Measurements from ENCODE around the gene NTF4. TPM values are rescaled to one million over a fixed set of nuclear protein-coding genes. Genes with fewer than 3 reads are reported as not detected.
"Not testable (repeated sequence)": the region's sequence is repeated elsewhere in the genome, so short reads cannot be mapped to it uniquely, and the experiment has no call there.

NTF4 gene
- total RNA-seq, 1 donor from 2014 or later, result not detected

DNA sequence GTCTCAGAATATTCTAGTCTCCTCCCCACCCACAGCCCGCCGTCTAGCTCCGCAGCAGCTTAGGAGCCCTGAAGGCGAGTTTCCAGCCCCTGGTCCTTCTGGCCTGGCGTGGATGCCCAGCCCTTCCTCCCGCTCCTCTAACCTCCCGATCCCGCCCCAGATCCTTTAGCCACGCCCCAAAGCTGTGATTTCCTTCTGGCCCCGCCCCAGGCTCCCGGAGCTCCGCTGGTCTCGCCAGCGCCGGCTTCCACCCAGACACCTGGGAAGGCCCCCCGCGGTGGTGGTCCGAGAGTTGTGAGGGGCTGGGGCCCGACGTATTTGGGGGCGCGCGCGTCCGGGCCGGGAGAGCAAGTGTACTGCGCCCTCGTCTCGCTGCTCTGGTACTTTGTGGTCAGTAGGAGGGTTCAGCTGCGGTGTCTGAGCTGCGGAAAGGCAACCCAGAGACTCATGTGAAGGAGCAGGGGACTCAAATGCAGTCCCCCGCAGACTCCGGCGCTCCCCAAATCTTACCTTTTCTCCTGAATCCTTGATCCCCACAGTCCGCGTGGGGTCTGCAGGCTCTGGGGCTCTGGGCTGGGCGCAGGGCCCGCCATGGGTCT lies 6.9 kb downstream of the NTF4 start, which contains the start of gene CGB7:
Gene CGB7 (minus strand): TSS at position 114 of the 599 bp plus-strand sequence. CDS start 2,374 bp downstream, outside the sequence.
- DNase-seq (ENCODE audit: low read depth, low spot score), result no peak

DNA sequence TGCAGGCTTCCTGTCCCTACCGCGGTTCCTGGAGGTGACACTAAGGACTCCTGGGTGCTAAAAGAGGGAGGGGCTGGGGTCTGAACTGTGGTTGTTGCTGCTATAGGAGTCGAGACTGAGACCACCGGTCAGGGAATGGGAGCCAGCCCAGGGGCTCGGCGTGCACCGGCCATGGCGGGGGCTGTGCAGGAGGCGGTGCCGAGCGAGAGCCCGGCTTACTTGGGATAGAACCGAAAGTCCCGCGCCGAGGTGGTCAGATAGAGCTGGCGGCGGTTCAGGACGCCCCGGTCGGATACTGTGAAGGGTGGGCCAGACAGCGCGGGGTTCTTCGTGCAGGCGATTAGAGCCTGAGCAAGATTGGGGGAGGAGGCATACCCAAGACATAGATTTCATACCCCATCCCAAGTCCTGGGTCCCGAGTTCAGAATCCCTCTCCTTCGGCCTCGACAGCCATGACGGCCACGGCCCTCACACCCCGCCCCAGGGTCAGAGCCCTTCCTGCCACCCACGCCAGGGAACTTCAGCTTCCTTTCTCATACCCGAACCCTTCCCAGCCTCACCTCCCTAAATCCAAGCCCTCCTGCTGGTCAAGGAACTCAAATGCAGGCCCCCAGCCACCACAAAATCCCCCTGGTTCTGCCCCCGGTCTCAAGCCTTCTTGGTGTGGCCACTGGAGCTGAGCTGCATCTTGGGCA lies 7.6 kb downstream of the NTF4 start:
- not testable (repeated sequence) for DNase-seq (ENCODE audit: low read depth, low spot score)

DNA sequence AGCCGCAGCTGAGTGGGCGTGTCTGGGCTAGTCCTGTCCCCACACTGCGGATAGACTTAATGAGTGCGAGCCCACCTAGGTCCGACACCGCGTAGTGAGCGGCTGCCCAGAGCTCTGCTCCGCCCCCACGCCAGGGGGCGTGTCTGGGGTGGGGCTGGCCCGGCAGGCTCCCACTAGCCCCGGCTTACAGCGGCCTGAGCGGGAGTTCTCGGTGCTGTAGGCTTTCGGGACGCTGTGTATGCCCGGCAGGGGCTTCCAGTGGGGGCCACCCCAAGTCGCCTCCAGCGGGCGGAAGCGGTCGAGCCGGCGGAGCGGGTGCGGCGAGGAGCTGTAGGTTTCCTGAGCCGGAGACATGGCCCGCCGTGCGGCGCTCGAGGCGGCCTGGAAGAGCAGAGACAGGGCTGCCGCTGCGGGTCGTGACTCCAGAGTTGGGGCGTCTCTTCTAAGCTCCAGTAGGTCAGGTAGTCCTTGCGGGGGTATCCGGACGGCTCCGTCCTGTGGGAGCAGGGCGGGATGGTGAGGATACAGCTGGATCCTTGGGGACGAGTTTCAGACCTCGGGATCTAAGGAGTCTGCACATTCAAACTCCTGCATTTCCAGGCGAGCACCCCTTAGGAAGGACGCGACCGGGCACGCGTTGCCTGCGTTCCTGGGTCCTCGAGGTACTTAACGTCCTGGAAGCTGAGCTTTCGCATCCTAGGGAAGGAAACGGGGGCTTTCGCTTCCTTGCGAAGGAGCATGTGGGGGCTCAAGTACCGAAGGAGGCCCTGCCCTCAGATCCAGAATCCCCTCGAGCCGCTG lies 8.3 kb downstream of the NTF4 start:
- DNase-seq (ENCODE audit: low read depth, low spot score), result no peak

DNA sequence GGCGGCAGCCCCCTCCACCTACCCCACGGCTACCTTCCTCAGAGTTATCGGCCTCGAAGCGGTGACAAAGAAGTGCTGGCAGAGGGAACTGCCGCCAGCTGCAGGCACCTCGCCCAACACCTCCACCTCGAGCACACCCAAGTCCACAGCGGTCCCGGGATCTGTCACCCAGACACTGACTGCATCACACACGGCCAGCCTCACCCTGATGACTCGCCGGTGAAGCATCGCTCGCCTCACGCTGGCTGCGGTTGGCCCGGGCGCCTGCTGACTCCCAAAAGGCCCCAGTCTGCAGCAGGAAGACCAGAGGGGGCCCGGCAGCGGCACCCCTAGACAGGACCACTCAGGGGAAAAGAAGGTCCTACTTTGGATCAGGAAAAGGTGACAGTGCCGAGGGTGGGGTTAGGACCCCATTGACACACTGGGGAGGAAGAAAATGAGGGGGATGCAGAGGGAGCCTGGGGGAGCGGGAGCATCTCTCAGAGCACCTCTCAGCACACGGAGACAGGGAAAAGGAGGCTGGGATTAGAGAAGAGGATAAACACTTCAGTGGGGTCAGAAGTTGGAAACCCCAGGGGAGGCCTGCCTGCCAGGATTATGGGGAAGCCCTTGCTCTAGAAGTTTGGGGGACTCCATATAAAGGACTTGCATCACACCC lies 14.1 kb downstream of the NTF4 start:
- not testable (repeated sequence) for DNase-seq (ENCODE audit: low read depth, low spot score)

DNA sequence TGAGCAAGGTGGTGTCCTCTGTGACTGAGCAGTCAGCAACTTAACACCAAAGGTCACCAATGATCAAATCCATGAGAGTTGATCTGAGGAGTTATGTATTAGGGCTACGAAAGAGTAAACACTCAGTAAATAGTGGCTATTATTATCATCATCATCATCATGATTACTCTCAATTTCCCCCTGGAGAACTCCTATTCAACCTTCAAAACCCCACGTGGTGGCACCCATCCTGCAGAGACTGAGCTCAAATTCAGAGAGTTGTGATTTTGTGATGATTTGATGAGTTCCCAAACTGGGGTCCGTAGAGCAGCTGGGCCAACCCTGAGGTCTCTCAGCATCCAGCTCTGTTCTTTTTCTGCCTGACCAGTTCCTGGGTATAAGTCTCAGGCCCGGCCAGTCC lies 14.8 kb downstream of the NTF4 start:
- not testable (repeated sequence) for DNase-seq (ENCODE audit: low read depth, low spot score)

DNA sequence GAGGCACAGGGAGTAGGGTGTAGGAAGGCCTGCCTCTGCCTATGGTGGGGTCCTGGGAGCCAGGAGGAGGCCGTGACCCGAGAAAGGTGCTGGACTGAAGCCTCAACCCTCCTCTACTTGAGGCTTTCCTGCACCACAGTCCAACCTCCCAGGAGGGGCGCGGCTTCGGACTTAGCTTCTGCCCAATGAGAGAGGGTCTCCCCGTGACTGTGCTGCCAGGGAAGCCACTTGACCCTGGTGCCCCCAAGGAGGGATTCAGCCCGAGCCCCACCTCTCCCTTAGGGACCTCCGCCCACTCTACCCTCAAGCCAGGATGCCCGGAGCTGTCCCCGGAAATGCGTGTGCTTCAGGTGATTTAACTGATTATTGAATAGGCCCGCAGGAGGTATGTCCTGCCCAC lies 15.6 kb downstream of the NTF4 start, which contains the start of gene CGB8:
Gene CGB8 (minus strand): TSS at position 101 of the 400 bp plus-strand sequence. CDS start 372 bp downstream, outside the sequence.
- DNase-seq (ENCODE audit: low read depth, low spot score), result not testable (repeated sequence)

DNA sequence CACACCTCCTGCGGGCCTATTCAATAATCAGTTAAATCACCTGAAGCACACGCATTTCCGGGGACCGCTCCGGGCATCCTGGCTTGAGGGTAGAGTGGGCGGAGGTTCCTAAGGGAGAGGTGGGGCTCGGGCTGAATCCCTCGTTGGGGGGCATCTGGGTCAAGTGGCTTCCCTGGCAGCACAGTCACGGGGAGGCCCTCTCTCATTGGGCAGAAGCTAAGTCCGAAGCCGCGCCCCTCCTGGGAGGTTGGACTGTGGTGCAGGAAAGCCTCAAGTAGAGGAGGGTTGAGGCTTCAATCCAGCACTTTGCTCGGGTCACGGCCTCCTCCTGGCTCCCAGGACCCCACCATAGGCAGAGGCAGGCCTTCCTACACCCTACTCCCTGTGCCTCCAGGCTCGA lies 21.1 kb downstream of the NTF4 start, which contains the start of gene CGB5:
Gene CGB5 (plus strand): TSS at position 301 of the 400 bp plus-strand sequence. CDS start 362 bp downstream, outside the sequence.
- not testable (repeated sequence) for DNase-seq (ENCODE audit: low read depth, low spot score)

DNA sequence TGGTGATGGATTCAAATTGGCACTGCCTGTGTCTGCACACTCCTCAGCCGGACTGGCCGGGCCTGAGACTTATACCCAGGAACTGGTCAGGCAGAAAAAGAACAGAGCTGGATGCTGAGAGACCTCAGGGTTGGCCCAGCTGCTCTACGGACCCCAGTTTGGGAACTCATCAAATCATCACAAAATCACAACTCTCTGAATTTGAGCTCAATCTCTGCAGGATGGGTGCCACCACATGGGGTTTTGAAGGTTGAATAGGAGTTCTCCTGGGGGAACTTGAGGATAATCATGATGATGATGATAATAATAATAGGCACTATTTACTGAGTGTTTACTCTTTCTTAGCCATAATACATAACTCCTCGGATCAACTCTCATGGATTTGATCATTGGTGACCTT lies 22.0 kb downstream of the NTF4 start:
- DNase-seq (ENCODE audit: low read depth, low spot score), result not testable (repeated sequence)

DNA sequence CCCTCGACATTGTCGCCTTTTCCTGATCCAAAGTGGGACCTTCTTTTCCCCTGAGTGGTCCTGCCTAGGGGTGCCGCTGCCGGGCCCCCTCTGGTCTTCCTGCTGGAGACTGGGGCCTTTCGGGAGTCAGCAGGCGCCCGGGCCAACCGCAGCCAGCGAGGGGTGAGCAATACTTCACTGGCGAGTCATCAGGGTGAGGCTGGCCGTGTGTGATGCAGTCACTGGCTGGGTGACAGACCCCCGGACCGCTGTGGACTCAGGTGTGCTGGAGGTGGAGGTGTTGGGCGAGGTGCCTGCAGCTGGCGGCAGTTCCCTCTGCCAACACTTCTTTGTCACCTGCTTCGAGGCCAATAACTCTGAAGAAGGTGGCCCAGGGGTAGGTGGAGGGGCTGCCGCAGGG lies 22.4 kb downstream of the NTF4 start:
- no peak for DNase-seq (ENCODE audit: low read depth, low spot score)

DNA sequence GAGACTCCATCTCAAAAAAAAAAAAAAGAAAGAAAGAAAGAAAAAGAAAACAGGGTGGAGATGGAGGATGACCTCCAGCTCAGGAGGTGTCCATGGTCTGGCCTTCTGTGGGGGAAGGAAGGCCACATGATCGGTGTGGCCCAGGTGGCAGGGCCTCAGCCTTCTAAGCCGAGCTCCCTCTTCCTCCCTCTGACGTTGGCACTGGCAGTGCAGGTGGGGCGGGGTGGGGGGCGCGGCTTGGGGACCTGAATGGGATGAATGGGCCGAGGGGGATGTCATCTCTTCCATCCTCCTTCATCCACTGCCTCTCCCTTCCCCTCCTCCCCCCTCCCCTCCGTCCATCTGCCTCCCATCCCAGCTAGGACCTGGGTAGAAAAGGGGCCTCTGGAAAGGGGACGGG lies 24.9 kb downstream of the NTF4 start:
- DNase-seq (ENCODE audit: low read depth, low spot score), result not testable (repeated sequence)

DNA sequence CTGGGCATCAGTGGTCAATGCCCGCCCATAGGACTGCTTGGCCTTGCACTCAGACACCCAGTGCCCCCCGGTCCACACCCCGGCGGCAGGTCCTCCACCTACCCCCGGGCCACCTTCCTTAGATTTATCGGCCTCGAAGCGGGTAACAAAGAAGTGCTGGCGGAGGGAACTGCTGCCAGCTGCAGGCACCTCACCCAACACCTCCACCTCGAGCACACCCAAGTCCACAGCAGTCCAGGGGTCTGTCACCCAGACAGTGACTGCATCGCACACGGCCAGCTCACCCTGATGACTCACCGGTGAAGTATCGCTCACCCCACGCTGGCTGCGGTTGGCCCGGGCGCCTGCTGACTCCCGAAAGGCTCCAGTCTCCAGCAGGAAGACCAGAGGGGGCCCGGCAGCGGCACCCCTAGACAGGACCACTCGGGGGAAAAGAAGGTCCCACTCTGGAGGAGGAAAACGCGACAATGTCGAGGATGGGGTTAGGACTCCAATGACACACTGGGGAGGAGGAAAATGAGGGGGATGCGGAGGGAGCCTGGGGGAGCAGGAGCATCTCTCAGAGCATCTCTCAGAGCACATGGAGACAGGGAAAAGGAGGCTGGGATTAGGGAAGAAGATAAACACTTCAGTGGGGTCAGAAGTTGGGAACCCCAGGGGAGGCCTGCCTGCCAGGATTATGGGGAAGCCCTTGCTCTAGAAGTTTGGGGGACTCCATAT lies 25.9 kb downstream of the NTF4 start:
- DNase-seq (ENCODE audit: low read depth, low spot score), result not testable (repeated sequence)

DNA sequence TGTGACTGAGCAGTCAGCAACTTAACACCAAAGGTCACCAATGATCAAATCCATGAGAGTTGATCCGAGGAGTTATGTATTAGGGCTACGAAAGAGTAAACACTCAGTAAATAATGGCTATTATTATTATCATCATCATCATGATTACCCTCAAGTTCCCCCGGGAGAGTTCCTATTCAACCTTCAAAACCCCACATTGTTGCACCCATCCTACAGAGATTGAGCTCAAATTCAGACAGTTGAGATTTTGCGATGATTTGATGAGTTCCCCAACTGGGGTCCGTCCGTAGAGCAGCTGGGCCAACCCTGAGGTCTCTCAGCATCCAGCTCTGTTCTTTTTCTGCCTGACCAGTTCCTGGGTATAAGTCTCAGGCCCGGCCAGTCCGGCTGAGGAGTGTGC lies 26.5 kb downstream of the NTF4 start:
- DNase-seq (ENCODE audit: low read depth, low spot score), result not testable (repeated sequence)

DNA sequence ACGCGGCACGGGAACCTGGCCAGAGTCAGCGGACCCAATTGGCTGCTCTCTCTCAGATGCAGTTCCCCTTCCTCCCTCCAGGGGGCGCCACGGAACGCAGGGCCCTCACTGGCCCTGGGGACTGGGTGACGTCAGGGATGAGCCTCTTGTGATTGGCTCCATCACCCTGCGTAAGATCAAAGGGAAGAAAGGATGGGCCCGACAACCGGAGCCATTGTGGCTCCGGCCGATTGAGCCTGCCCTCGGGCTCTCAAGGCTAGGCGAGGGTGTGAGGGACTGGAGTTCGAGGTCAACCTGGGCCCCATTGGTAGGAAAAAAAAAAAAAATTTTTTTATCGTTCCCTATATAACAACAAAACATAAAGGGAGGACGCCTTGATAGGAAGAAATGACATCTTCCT lies 27.8 kb downstream of the NTF4 start, which contains the start of gene CGB1:
Gene CGB1 (minus strand): TSS at position 81 of the 400 bp plus-strand sequence. CDS start 184 bp downstream, outside the sequence.
- DNase-seq (ENCODE audit: low read depth, low spot score), result not testable (repeated sequence)

DNA sequence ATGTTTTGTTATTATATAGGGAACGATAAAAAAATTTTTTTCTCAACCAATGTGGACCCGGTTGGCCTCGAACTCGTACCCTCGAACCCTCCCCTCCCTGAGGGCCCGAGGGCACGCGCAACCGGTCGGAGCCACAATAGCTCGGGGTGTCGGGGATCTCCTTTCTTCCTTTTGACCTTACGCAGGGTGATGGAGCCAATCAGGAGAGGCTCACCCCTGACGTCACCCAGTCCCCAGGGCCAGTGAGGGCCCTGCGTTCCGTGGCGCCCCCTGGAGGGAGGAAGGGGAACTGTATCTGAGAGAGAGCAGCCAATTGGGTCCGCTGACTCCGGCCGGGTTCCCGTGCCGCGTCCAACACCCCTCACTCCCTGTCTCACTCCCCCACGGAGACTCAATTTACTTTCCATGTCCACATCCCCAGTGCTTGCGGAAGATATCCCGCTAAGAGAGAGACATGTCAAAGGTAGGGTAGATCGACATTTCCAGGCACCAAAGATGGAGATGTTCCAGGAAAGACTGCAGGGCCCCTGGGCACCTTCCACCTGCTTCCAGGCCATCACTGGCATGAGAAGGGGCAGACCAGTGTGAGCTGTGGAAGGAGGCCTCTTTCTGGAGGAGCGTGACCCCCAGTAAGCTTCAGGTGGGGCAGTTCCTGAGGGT lies 32.8 kb downstream of the NTF4 start, which contains the start of gene CGB2:
Gene CGB2 (plus strand): TSS at position 249 of the 660 bp plus-strand sequence. CDS start 206 bp downstream, at position 455.
- not testable (repeated sequence) for DNase-seq (ENCODE audit: low read depth, low spot score)

DNA sequence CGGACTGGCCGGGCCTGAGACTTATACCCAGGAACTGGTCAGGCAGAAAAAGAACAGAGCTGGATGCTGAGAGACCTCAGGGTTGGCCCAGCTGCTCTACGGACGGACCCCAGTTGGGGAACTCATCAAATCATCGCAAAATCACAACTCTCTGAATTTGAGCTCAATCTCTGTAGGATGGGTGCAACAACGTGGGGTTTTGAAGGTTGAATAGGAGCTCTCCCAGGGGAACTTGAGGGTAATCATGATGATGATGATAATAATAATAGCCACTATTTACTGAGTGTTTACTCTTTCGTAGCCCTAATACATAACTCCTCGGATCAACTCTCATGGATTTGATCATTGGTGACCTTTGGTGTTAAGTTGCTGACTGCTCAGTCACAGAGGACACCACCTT lies 34.3 kb downstream of the NTF4 start:
- not testable (repeated sequence) for DNase-seq (ENCODE audit: low read depth, low spot score)

DNA sequence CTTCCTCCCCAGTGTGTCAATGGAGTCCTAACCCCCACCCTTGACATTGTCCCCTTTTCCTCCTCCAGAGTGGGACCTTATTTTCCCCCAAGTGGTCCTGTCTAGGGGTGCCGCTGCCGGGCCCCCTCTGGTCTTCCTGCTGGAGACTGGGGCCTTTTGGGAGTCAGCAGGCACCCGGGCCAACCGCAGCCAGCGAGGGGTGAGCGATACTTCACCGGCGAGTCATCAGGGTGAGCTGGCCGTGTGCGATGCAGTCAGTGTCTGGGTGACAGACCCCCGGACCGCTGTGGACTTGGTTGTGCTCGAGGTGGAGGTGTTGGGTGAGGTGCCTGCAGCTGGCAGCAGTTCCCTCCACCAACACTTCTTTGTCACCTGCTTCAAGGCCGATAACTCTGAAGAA lies 34.9 kb downstream of the NTF4 start:
- not testable (repeated sequence) for DNase-seq (ENCODE audit: low read depth, low spot score)

DNA sequence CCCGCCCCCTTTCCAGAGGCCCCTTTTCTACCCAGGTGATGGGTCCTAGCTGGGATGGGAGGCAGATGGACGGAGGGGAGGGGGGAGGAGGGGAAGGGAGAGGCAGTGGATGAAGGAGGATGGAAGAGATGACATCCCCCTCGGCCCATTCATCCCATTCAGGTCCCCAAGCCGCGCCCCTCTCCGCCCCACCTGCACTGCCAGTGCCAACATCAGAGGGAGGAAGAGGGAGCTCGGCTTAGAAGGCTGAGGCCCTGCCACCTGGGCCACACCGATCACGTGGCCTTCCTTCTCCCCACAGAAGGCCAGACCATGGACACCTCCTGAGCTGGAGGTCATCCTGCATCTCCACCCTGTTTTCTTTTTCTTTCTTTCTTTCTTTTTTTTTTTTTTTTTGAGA lies 35.9 kb downstream of the NTF4 start:
- not testable (repeated sequence) for DNase-seq (ENCODE audit: low read depth, low spot score)

DNA sequence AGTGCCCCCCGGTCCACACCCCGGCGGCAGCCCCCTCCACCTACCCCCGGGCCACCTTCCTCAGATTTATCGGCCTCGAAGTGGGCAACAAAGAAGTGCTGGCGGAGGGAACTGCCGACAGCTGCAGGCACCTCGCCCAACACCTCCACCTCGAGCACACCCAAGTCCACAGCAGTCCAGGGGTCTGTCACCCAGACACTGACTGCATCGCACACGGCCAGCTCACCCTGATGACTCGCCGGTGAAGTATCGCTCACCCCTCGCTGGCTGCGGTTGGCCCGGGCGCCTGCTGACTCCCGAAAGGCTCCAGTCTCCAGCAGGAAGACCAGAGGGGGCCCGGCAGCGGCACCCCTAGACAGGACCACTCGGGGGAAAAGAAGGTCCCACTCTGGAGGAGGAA lies 39.0 kb downstream of the NTF4 start:
- DNase-seq (ENCODE audit: low read depth, low spot score), result not testable (repeated sequence)

DNA sequence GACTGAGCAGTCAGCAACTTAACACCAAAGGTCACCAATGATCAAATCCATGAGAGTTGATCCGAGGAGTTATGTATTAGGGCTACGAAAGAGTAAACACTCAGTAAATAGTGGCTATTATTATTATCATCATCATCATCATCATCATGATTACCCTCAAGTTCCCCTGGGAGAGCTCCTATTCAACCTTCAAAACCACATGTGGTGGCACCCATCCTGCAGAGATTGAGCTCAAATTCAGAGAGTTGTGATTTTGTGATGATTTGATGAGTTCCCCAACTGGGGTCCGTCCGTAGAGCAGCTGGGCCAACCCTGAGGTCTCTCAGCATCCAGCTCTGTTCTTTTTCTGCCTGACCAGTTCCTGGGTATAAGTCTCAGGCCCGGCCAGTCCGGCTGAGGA lies 39.5 kb downstream of the NTF4 start:
- not testable (repeated sequence) for DNase-seq (ENCODE audit: low read depth, low spot score)

DNA sequence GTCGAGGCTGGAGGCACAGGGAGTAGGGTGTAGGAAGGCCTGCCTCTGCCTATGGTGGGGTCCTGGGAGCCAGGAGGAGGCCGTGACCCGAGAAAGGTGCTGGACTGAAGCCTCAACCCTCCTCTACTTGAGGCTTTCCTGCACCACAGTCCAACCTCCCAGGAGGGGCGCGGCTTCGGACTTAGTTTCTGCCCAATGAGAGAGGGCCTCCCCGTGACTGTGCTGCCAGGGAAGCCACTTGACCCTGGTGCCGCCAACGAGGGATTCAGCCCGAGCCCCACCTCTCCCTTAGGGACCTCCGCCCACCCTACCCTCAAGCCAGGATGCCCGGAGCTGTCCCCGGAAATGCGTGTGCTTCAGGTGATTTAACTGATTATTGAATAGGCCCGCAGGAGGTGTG lies 40.4 kb downstream of the NTF4 start, which contains the start of gene CGB3:
Gene CGB3 (minus strand): TSS at position 101 of the 400 bp plus-strand sequence. CDS start 362 bp downstream, outside the sequence.
- not testable (repeated sequence) for DNase-seq (ENCODE audit: low read depth, low spot score)

Measured in pulmonary artery endothelial cell (primary cell).